Measurements from ENCODE around the gene IFI44L.

IFI44L gene

GRCh38 chr1:78691995-78692747 lies 71.9 kb downstream of the IFI44L start:
- TF ChIP-seq TAF1 (IDR thresholded peaks at IDR 0.05; ENCODE audit: borderline replicate concordance, insufficient read depth, low read length): no peak
- TF ChIP-seq, protein P1, sequence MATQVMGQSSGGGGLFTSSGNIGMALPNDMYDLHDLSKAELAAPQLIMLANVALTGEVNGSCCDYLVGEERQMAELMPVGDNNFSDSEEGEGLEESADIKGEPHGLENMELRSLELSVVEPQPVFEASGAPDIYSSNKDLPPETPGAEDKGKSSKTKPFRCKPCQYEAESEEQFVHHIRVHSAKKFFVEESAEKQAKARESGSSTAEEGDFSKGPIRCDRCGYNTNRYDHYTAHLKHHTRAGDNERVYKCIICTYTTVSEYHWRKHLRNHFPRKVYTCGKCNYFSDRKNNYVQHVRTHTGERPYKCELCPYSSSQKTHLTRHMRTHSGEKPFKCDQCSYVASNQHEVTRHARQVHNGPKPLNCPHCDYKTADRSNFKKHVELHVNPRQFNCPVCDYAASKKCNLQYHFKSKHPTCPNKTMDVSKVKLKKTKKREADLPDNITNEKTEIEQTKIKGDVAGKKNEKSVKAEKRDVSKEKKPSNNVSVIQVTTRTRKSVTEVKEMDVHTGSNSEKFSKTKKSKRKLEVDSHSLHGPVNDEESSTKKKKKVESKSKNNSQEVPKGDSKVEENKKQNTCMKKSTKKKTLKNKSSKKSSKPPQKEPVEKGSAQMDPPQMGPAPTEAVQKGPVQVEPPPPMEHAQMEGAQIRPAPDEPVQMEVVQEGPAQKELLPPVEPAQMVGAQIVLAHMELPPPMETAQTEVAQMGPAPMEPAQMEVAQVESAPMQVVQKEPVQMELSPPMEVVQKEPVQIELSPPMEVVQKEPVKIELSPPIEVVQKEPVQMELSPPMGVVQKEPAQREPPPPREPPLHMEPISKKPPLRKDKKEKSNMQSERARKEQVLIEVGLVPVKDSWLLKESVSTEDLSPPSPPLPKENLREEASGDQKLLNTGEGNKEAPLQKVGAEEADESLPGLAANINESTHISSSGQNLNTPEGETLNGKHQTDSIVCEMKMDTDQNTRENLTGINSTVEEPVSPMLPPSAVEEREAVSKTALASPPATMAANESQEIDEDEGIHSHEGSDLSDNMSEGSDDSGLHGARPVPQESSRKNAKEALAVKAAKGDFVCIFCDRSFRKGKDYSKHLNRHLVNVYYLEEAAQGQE (IDR thresholded peaks at IDR 0.05; ENCODE audit: insufficient read depth in 1 of 2, low read depth in 2 of 2, low read length in 2 of 2): no peak
- no peak for TF ChIP-seq POLR2AphosphoS5 (IDR thresholded peaks at IDR 0.05; ENCODE audit: low read depth, low read length)
- no peak for TF ChIP-seq FOXP2 (optimal IDR thresholded peaks at IDR 0.05; ENCODE audit: borderline replicate concordance, extremely low read depth, extremely low read length, insufficient read depth)
- no peak for TF ChIP-seq SIN3A (IDR thresholded peaks at IDR 0.05; ENCODE audit: borderline replicate concordance, insufficient read depth, low read length)
